ENCODE measurements around the gene FAM222B. TPM values are rescaled to one million over a fixed set of nuclear protein-coding genes. Genes with fewer than 3 reads are reported as not detected.
"Not testable (repeated sequence)": the region's sequence is repeated elsewhere in the genome, so short reads cannot be mapped to it uniquely, and the experiment has no call there.

FAM222B gene
- total RNA-seq, 4 donors from 2014 or later, result 23.2 to 41.0 (median 32.9) TPM

- TF ChIP-seq EP300 (IDR thresholded peaks at IDR 0.05; ENCODE audit: low read depth) (no peak), POLR2A (IDR thresholded peaks at IDR 0.05) (no peak), CTCF (IDR thresholded peaks at IDR 0.05) (no peak), POLR2AphosphoS5 (IDR thresholded peaks at IDR 0.05) (no peak)
- Histone ChIP-seq H3K4me3 (peak overlapping the region in 1 of 4 donors; percentile 83), H3K36me3 (peaks cover 0 to 25% (median 9%) of the 10 kb centered on the region in 4 donors), H3K27me3 (peaks cover 2% of the 10 kb centered on the region), H3K27ac (peak overlapping the region in 3 of 4 donors; percentile 2 to 91 (median 85)), H3K4me1 (peaks cover 38 to 72% (median 65%) of the 10 kb centered on the region in 4 donors), H3K9me3 (no peaks in the 10 kb centered on the region)
- intact Hi-C loops (cut with DNase I; ENCODE audit: low total_unique reads) (loop anchor here (10.0 kb wide), 2 partner anchors 232 to 392 kb away; partner anchors contain the start of gene PHF12), in situ Hi-C loops (cut with MboI; ENCODE audit: low pct_ligation_motif_present in 1 of 4, low pct_unique_long_range_greater_than_20kb in 1 of 4, low sequenced_read_pairs in 3 of 4) (no loop called here)
- DNase-seq, result no peak
- WGBS, 2 donors (ENCODE audit: low coverage in 1 of 2), result 55% methylated on average over 7 of the region's 7 CpGs; no CpG with 5 or more reads in 1 of the 2 donors
Measured at GRCh38 chr17:28722417-28723158, 120.0 kb downstream of the FAM222B start.

- in situ Hi-C loops (cut with MboI; ENCODE audit: low pct_ligation_motif_present in 1 of 4, low pct_unique_long_range_greater_than_20kb in 1 of 4, low sequenced_read_pairs in 3 of 4); H3K9me3 ChIP-seq; DNase-seq: not testable (repeated sequence)
- H3K27ac ChIP-seq, result peak overlapping the region; percentile 85 to 91 (median 88)
- WGBS, 2 donors (ENCODE audit: low coverage in 1 of 2), result 17 to 33% methylated on average over 6 to 19 of the region's 19 CpGs
- peaks cover 37 to 72% (median 65%) of the 10 kb centered on the region in 4 donors for H3K4me1 ChIP-seq
- intact Hi-C loops (cut with DNase I; ENCODE audit: low total_unique reads), result loop anchor here (10.0 kb wide), 2 partner anchors 234 to 394 kb away; partner anchors contain the start of gene PHF12
- H3K4me3 ChIP-seq, result peak overlapping the region in 3 of 4 donors; percentile 68 to 83 (median 76)
- H3K36me3 ChIP-seq, result peaks cover 0 to 25% (median 9%) of the 10 kb centered on the region in 4 donors
- peaks cover 14% of the 10 kb centered on the region for H3K27me3 ChIP-seq
Measured at GRCh38 chr17:28720997-28721329, 121.6 kb downstream of the FAM222B start.

GRCh38 chr17:28720247-28720996, 122.2 kb downstream of the FAM222B start:
- DNase-seq, result no peak
- peaks cover 0 to 25% (median 9%) of the 10 kb centered on the region in 4 donors for H3K36me3 ChIP-seq
- no peaks in the 10 kb centered on the region for H3K9me3 ChIP-seq
- in situ Hi-C loops (cut with MboI; ENCODE audit: low pct_ligation_motif_present in 1 of 4, low pct_unique_long_range_greater_than_20kb in 1 of 4, low sequenced_read_pairs in 3 of 4), result no loop called here
- TF ChIP-seq POLR2A (IDR thresholded peaks at IDR 0.05), result no peak
- peak in 2 of 5 experiments; percentile 29 to 40 for TF ChIP-seq CTCF (IDR thresholded peaks at IDR 0.05)
- peaks cover 14% of the 10 kb centered on the region for H3K27me3 ChIP-seq
- intact Hi-C loops (cut with DNase I; ENCODE audit: low total_unique reads), result loop anchor here (10.0 kb wide), 2 partner anchors 234 to 394 kb away; partner anchors contain the start of gene PHF12
- H3K4me1 ChIP-seq, result peaks cover 33 to 67% (median 60%) of the 10 kb centered on the region in 4 donors
- peak overlapping the region; percentile 85 to 91 (median 88) for H3K27ac ChIP-seq
- 0% methylated on average over 10 to 28 of the region's 30 CpGs for WGBS, 2 donors (ENCODE audit: low coverage in 1 of 2)
- peak overlapping the region; percentile 50 to 83 (median 72) for H3K4me3 ChIP-seq

- H3K4me1 ChIP-seq, result peaks cover 30 to 61% (median 46%) of the 10 kb centered on the region in 4 donors
- H3K9me3 ChIP-seq, result no peaks in the 10 kb centered on the region
- peaks cover 14% of the 10 kb centered on the region for H3K27me3 ChIP-seq
- no peak for DNase-seq
- H3K27ac ChIP-seq, result peak overlapping the region; percentile 85 to 91 (median 88)
- peaks cover 0 to 18% (median 9%) of the 10 kb centered on the region in 4 donors for H3K36me3 ChIP-seq
- in situ Hi-C loops (cut with MboI; ENCODE audit: low pct_ligation_motif_present in 1 of 4, low pct_unique_long_range_greater_than_20kb in 1 of 4, low sequenced_read_pairs in 3 of 4) (no loop called here), intact Hi-C loops (cut with DNase I; ENCODE audit: low total_unique reads) (no loop called here)
- no peak for TF ChIP-seq POLR2AphosphoS5 (IDR thresholded peaks at IDR 0.05)
- no peak for TF ChIP-seq EP300 (IDR thresholded peaks at IDR 0.05; ENCODE audit: low read depth)
- TF ChIP-seq CTCF (IDR thresholded peaks at IDR 0.05), result no peak
- TF ChIP-seq POLR2A (IDR thresholded peaks at IDR 0.05), result no peak
- WGBS, 2 donors (ENCODE audit: low coverage in 1 of 2), result 14 to 27% methylated on average over 3 to 18 of the region's 18 CpGs
- H3K4me3 ChIP-seq, result peak overlapping the region in 3 of 4 donors; percentile 68 to 83 (median 76)
Measured at GRCh38 chr17:28719021-28719433, 123.6 kb downstream of the FAM222B start.
